ENCODE results near the gene CLPTM1L.
"Not testable (repeated sequence)": the region's sequence is repeated elsewhere in the genome, so short reads cannot be mapped to it uniquely, and the experiment has no call there.

CLPTM1L gene

GRCh38 chr5:1380910-1381309 is 36.0 kb upstream of the CLPTM1L start:
- no peak for DNase-seq (ENCODE audit: low spot score)

- peak; percentile 56 for DNase-seq (ENCODE audit: low spot score)
These were observed 35.3 kb upstream of the CLPTM1L start for GRCh38 chr5:1380011-1380817.

- DNase-seq (ENCODE audit: low spot score), result no peak
These were observed 34.2 kb upstream of the CLPTM1L start for GRCh38 chr5:1378866-1379659.

- DNase-seq (ENCODE audit: low spot score), result no peak
These were observed 33.2 kb upstream of the CLPTM1L start for GRCh38 chr5:1378096-1378495.

- DNase-seq (ENCODE audit: low spot score), result no peak
These were observed 32.1 kb upstream of the CLPTM1L start for GRCh38 chr5:1376981-1377380.

GRCh38 chr5:1375871-1376810 is 31.2 kb upstream of the CLPTM1L start:
- no peak for DNase-seq (ENCODE audit: low spot score)

GRCh38 chr5:1374679-1375055 is 29.8 kb upstream of the CLPTM1L start:
- no peak for DNase-seq (ENCODE audit: low spot score)

GRCh38 chr5:1374030-1374678 is 29.3 kb upstream of the CLPTM1L start:
- DNase-seq (ENCODE audit: low spot score), result peak; percentile 8

GRCh38 chr5:1371972-1372342 is 27.1 kb upstream of the CLPTM1L start:
- not testable (repeated sequence) for DNase-seq (ENCODE audit: low spot score)

- no peak for DNase-seq (ENCODE audit: low spot score)
These were observed 26.5 kb upstream of the CLPTM1L start for GRCh38 chr5:1371218-1371971.

GRCh38 chr5:1370006-1370405 is 25.1 kb upstream of the CLPTM1L start:
- DNase-seq (ENCODE audit: low spot score), result no peak

GRCh38 chr5:1368756-1369155 is 23.9 kb upstream of the CLPTM1L start:
- DNase-seq (ENCODE audit: low spot score), result no peak

GRCh38 chr5:1368236-1368635 is 23.3 kb upstream of the CLPTM1L start:
- no peak for DNase-seq (ENCODE audit: low spot score)

- DNase-seq (ENCODE audit: low spot score), result no peak
These were observed 22.2 kb upstream of the CLPTM1L start for GRCh38 chr5:1367149-1367548.

- no peak for DNase-seq (ENCODE audit: low spot score)
These were observed 21.6 kb upstream of the CLPTM1L start for GRCh38 chr5:1366514-1366913.

GRCh38 chr5:1364211-1364610 is 19.3 kb upstream of the CLPTM1L start:
- no peak for DNase-seq (ENCODE audit: low spot score)

GRCh38 chr5:1363581-1363980 is 18.7 kb upstream of the CLPTM1L start:
- DNase-seq (ENCODE audit: low spot score), result no peak

- DNase-seq (ENCODE audit: low spot score), result no peak
These were observed 18.3 kb upstream of the CLPTM1L start for GRCh38 chr5:1363160-1363559.

GRCh38 chr5:1362242-1363015 is 17.5 kb upstream of the CLPTM1L start:
- no peak for DNase-seq (ENCODE audit: low spot score)

GRCh38 chr5:1360861-1361260 is 16.0 kb upstream of the CLPTM1L start:
- DNase-seq (ENCODE audit: low spot score), result no peak
